Measurements from ENCODE around the gene GPR84. TPM values are rescaled to one million over a fixed set of nuclear protein-coding genes. Genes with fewer than 3 reads are reported as not detected.
A peak's percentile ranks its signal among the peaks of the same experiment; 100 is the strongest.

The GPR84 gene
- total and polyA plus RNA-seq, 2 of the 13 experiments (the other 11 are each of a cell fraction or from before 2014, with no cell fraction given): not detected

- no peak for TF ChIP-seq FOXO1 (CRISPR knock-in tag; IDR thresholded peaks at IDR 0.05)
- no peak for TF ChIP-seq PAX8 (CRISPR knock-in tag; IDR thresholded peaks at IDR 0.05; ENCODE audit: borderline replicate concordance)
- peak; percentile 38; the same call in 1 of the 2 replicates for TF ChIP-seq PITX1 (CRISPR knock-in tag; IDR thresholded peaks at IDR 0.05)
- no peak for TF ChIP-seq ZSCAN31 (CRISPR knock-in tag; IDR thresholded peaks at IDR 0.05; ENCODE audit: low read depth)
- TF ChIP-seq MAZ (IDR thresholded peaks at IDR 0.05; ENCODE audit: borderline replicate concordance, low read depth, low read length): peak; percentile 96
- TF ChIP-seq MAZ (CRISPR knock-in tag; IDR thresholded peaks at IDR 0.05; ENCODE audit: low read depth): peak; percentile 56; the same call in 1 of the 2 replicates
- TF ChIP-seq CC2D1A (CRISPR knock-in tag; IDR thresholded peaks at IDR 0.05): no peak
- TF ChIP-seq NR2F2 (IDR thresholded peaks at IDR 0.05; ENCODE audit: borderline replicate concordance, low read depth): no peak
- no peak for TF ChIP-seq HNF4A (CRISPR knock-in tag; IDR thresholded peaks at IDR 0.05)
- no peak for TF ChIP-seq NFRKB (IDR thresholded peaks at IDR 0.05)
- peak; percentile 74 for TF ChIP-seq YEATS4 (CRISPR knock-in tag; IDR thresholded peaks at IDR 0.05; ENCODE audit: borderline replicate concordance)
- TF ChIP-seq FOXM1 (CRISPR knock-in tag; IDR thresholded peaks at IDR 0.05): no peak
- TF ChIP-seq KDM5A (IDR thresholded peaks at IDR 0.05; ENCODE audit: borderline replicate concordance, low read length): peak; percentile 47; the same call in 1 of the 2 replicates
- TF ChIP-seq MED1 (CRISPR knock-in tag; IDR thresholded peaks at IDR 0.05): no peak
- TF ChIP-seq PRDM4 (CRISPR knock-in tag; IDR thresholded peaks at IDR 0.05; ENCODE audit: borderline replicate concordance): no peak
- TF ChIP-seq PCBP2 (optimal IDR thresholded peaks at IDR 0.05; ENCODE audit: low read depth, low read length, poor library complexity, severe bottlenecking): no peak
- TF ChIP-seq CENPBD1 (CRISPR knock-in tag; IDR thresholded peaks at IDR 0.05; ENCODE audit: borderline replicate concordance, low read depth): no peak
- TF ChIP-seq ZFP90 (CRISPR knock-in tag; IDR thresholded peaks at IDR 0.05; ENCODE audit: borderline replicate concordance): no peak
- TF ChIP-seq BHLHE40 (IDR thresholded peaks at IDR 0.05; ENCODE audit: low read length): peak; percentile 65
- no peak for TF ChIP-seq GZF1 (CRISPR knock-in tag; IDR thresholded peaks at IDR 0.05)
- TF ChIP-seq ZNF598 (CRISPR knock-in tag; IDR thresholded peaks at IDR 0.05; ENCODE audit: borderline replicate concordance): no peak
- TF ChIP-seq THRA (CRISPR knock-in tag; IDR thresholded peaks at IDR 0.05; ENCODE audit: borderline replicate concordance): no peak
- TF ChIP-seq HINFP (CRISPR knock-in tag; IDR thresholded peaks at IDR 0.05; ENCODE audit: low read depth): no peak
These were observed 5.1 kb downstream of the GPR84 start (continued) for GRCh38 chr12:54358945-54359761.
